Lung (tissue), 16 donors: ENCODE measurements around the gene NDUFS8. TPM values are rescaled to one million over a fixed set of nuclear protein-coding genes. Genes with fewer than 3 reads are reported as not detected.
"Not testable (repeated sequence)": the region's sequence is repeated elsewhere in the genome, so short reads cannot be mapped to it uniquely, and the experiment has no call there.

Experiments
- ATAC-seq: fragments of 200-7000 bp; cut with Tn5 transposase; one replicate; pipeline ENCODE4 v1.9.1; 2020; ENCODE audit warnings: moderate number of reproducible peaks; ENCODE audit not compliant: insufficient read depth, low FRiP score
- DNase-seq, 3 donors: peaks; one replicate each; pipeline ENCODE4 v3.0.0-alpha.2; 2013 to 2017
- H3K27ac ChIP-seq, 2 donors: one replicate each; pipeline ENCODE4 v1.5.1; 2013; ENCODE audit warnings: mild to moderate bottlenecking in 2 of 2, moderate library complexity in 2 of 2, control low read depth in 1 of 2, inconsistent platforms in 1 of 2, low read depth in 1 of 2, low read length in 1 of 2
- H3K27me3 ChIP-seq, 3 donors: one replicate each; pipeline ENCODE4 v1.5.1; 2013; ENCODE audit warnings: low read length in 2 of 3; ENCODE audit not compliant: control insufficient read depth in 3 of 3, insufficient read depth in 3 of 3
- H3K36me3 ChIP-seq, 4 donors: one replicate each; pipeline ENCODE4 v1.5.1; 2013; ENCODE audit warnings: low read length in 4 of 4, mild to moderate bottlenecking in 1 of 4, moderate library complexity in 1 of 4; ENCODE audit not compliant: control insufficient read depth in 4 of 4, insufficient read depth in 4 of 4
- H3K4me1 ChIP-seq, 5 donors: one replicate each; pipeline ENCODE4 v1.5.1; 2013; ENCODE audit warnings: low read length in 5 of 5, mild to moderate bottlenecking in 2 of 5, moderate library complexity in 1 of 5; ENCODE audit not compliant: control insufficient read depth in 5 of 5, insufficient read depth in 5 of 5
- H3K4me3 ChIP-seq: one replicate; pipeline ENCODE4 v1.5.1; 2013; ENCODE audit warnings: mild to moderate bottlenecking, control low read depth, moderate library complexity
- H3K9ac ChIP-seq, 2 donors: one replicate each; pipeline ENCODE4 v1.5.1; 2013; ENCODE audit warnings: low read length in 2 of 2, control low read depth in 1 of 2; ENCODE audit not compliant: insufficient read depth in 1 of 2
- H3K9me3 ChIP-seq, 4 donors: one replicate each; pipeline ENCODE4 v1.5.1; 2013; ENCODE audit warnings: low read length in 3 of 4, mild to moderate bottlenecking in 1 of 4, moderate library complexity in 1 of 4; ENCODE audit not compliant: control insufficient read depth in 4 of 4, insufficient read depth in 3 of 4
- WGBS, 2 donors: extraction: QIAGEN DNeasy Blood & Tissue Kit; methylation state at CpG; one replicate each; pipeline ENCODE4 v1.1.7; 2013; 5-methylcytosine and 5-hydroxymethylcytosine counted together
- long read RNA-seq, 5 donors: transcript quantifications; one replicate each; lab custom pipeline, GENCODE V29; 2026
- polyA plus RNA-seq, 2 donors: library from polyadenylated mRNA; stranded (reverse); fragments of 200-250 nt; gene quantifications; one replicate each; pipeline ENCODE4 v1.2.1, GENCODE V29; 2013
- total RNA-seq, 2 donors: library from RNA; depleted of rRNA in 1 of 2; stranded (reverse); fragments of >200 nt in 1 of 2; gene quantifications; one replicate each; pipeline ENCODE4 v1.2.1, GENCODE V29; 2014 to 2021
- TF ChIP-seq, protein P1 (sequence below): IDR thresholded peaks from 2 replicates; pipeline ENCODE4 v1.5.1; 2012; ENCODE audit warnings: mild to moderate bottlenecking; ENCODE audit errors: control extremely low read depth, extremely low read depth
- donor health status: control.
- donor health status: control.
- donor health status: Bipolar disorder and iron deficiency.
- donor health status: healthy.
- donor health status: DM: yes; HTN: yes; CAD: no.

NDUFS8 gene
- total RNA-seq (100 to 1,000 TPM in 1 of 2 donors, 10 to 100 TPM in 1; 57.8 to 151 TPM), polyA plus RNA-seq (100 to 1,000 TPM; 139 to 180 TPM)
- long read RNA-seq, donor 1, transcript NDUFS8-213 (2 exons, 536 nt): minor isoform, 5 of 59 reads
- long read RNA-seq, donor 1, transcript NDUFS8-201 (7 exons, 791 nt): major isoform, 16 of 59 reads
- long read RNA-seq, donor 1, partial matches to known transcripts: 6 of 59 reads
- long read RNA-seq, donor 1, other reads (novel, unspliced or antisense): 32 of 59 reads
- long read RNA-seq, donor 2, transcript NDUFS8-201 (7 exons, 791 nt): major isoform, 9 of 26 reads
- long read RNA-seq, donor 2, partial matches to known transcripts: 0 of 26 reads
- long read RNA-seq, donor 2, other reads (novel, unspliced or antisense): 15 of 26 reads
- long read RNA-seq, donor 3, transcript NDUFS8-201 (7 exons, 791 nt): major isoform, 10 of 38 reads
- long read RNA-seq, donor 3, partial matches to known transcripts: 0 of 38 reads
- long read RNA-seq, donor 3, other reads (novel, unspliced or antisense): 25 of 38 reads
- long read RNA-seq, donor 4, transcript NDUFS8-201 (7 exons, 791 nt): major isoform, 5 of 25 reads
- long read RNA-seq, donor 4, partial matches to known transcripts: 5 of 25 reads
- long read RNA-seq, donor 4, other reads (novel, unspliced or antisense): 12 of 25 reads
- long read RNA-seq, donor 5, transcript NDUFS8-213 (2 exons, 536 nt): minor isoform, 6 of 89 reads
- long read RNA-seq, donor 5, transcript NDUFS8-202 (5 exons, 936 nt): minor isoform, 5 of 89 reads
- long read RNA-seq, donor 5, transcript NDUFS8-201 (7 exons, 791 nt): major isoform, 30 of 89 reads
- long read RNA-seq, donor 5, partial matches to known transcripts: 12 of 89 reads
- long read RNA-seq, donor 5, other reads (novel, unspliced or antisense): 34 of 89 reads

- peak; percentile 98 to 100 (median 99) for DNase-seq
- peaks cover 0 to 24% (median 12%) of the 10 kb centered on the region in 4 donors for H3K36me3 ChIP-seq
- peak within 1 kb of the TSS; percentile 67 to 75 for H3K9ac ChIP-seq
- TF ChIP-seq, protein P1, sequence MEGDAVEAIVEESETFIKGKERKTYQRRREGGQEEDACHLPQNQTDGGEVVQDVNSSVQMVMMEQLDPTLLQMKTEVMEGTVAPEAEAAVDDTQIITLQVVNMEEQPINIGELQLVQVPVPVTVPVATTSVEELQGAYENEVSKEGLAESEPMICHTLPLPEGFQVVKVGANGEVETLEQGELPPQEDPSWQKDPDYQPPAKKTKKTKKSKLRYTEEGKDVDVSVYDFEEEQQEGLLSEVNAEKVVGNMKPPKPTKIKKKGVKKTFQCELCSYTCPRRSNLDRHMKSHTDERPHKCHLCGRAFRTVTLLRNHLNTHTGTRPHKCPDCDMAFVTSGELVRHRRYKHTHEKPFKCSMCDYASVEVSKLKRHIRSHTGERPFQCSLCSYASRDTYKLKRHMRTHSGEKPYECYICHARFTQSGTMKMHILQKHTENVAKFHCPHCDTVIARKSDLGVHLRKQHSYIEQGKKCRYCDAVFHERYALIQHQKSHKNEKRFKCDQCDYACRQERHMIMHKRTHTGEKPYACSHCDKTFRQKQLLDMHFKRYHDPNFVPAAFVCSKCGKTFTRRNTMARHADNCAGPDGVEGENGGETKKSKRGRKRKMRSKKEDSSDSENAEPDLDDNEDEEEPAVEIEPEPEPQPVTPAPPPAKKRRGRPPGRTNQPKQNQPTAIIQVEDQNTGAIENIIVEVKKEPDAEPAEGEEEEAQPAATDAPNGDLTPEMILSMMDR: no peak
- no peaks in the 10 kb centered on the region for H3K27me3 ChIP-seq
- peak within 1 kb of the TSS; percentile 89 for H3K4me3 ChIP-seq
- peak within 1 kb of the TSS; percentile 92 to 93 for H3K27ac ChIP-seq
- 0 to 1% methylated on average over 56 of the region's 56 CpGs for WGBS, 2 donors
- H3K9me3 ChIP-seq: no peaks in the 10 kb centered on the region
- peak; percentile 97 for ATAC-seq
- H3K4me1 ChIP-seq: peaks cover 8 to 15% (median 12%) of the 10 kb centered on the region in 5 donors
Observed at GRCh38 chr11:68030318-68031143, at the start of gene NDUFS8. TSS of gene NDUFS8 (plus strand) at chr11:68030681. CDS start at chr11:68032152, 1,471 bp downstream.

- ATAC-seq, H3K9me3 ChIP-seq, H3K36me3 ChIP-seq, DNase-seq, H3K9ac ChIP-seq, H3K4me1 ChIP-seq, H3K27ac ChIP-seq, H3K4me3 ChIP-seq, H3K27me3 ChIP-seq: not testable (repeated sequence)
- WGBS, 2 donors: 91 to 95% methylated on average over 10 of the region's 10 CpGs
Observed at GRCh38 chr11:67981226-67981625, 49.3 kb upstream of the NDUFS8 start.

GRCh38 chr11:67982255-67982857 lies 48.1 kb upstream of the NDUFS8 start:
- H3K27ac ChIP-seq, H3K9me3 ChIP-seq, ATAC-seq, H3K27me3 ChIP-seq, H3K36me3 ChIP-seq, H3K9ac ChIP-seq, H3K4me1 ChIP-seq, H3K4me3 ChIP-seq, DNase-seq: not testable (repeated sequence)
- 64 to 78% methylated on average over 17 of the region's 17 CpGs for WGBS, 2 donors

GRCh38 chr11:67983951-67984350 lies 46.5 kb upstream of the NDUFS8 start:
- H3K9ac ChIP-seq: no peak overlapping the region
- TF ChIP-seq, protein P1: no peak
- no peaks in the 10 kb centered on the region for H3K4me1 ChIP-seq
- ATAC-seq: no peak
- WGBS, 2 donors: 78 to 84% methylated on average over 29 of the region's 29 CpGs
- DNase-seq: no peak
- H3K4me3 ChIP-seq: no peak overlapping the region
- no peaks in the 10 kb centered on the region for H3K9me3 ChIP-seq
- H3K27ac ChIP-seq: no peak overlapping the region
- no peaks in the 10 kb centered on the region for H3K36me3 ChIP-seq
- H3K27me3 ChIP-seq: no peaks in the 10 kb centered on the region

DNA sequence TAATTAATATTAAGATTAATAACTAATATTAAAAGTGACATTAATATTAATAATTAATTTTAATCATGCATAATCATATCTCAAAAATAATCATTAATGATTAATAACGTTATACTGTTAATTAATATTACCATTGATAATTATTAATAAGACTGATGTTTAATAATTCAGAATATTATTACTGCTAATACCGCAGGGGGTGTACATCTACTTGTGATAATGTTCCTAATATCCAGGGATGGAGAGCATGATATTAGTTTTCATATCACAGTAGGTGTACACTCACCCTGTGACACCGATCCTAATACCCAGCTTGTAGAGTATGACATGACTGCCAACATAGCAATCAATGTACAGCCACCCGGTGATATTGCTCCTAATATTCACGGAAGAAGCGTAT lies 45.2 kb upstream of the NDUFS8 start:
- H3K9ac ChIP-seq, H3K4me3 ChIP-seq, H3K36me3 ChIP-seq, ATAC-seq, H3K27ac ChIP-seq, H3K9me3 ChIP-seq, DNase-seq, H3K4me1 ChIP-seq, H3K27me3 ChIP-seq: not testable (repeated sequence)
- WGBS, 2 donors: 84 to 92% methylated on average over 6 of the region's 6 CpGs
